Measurements from ENCODE around the gene BANF1. TPM values are rescaled to one million over a fixed set of nuclear protein-coding genes. Genes with fewer than 3 reads are reported as not detected.
A peak's percentile ranks its signal among the peaks of the same experiment; 100 is the strongest.

BANF1 gene
- total and polyA plus RNA-seq, 2 donors (not counting 1 experiment from before 2014, with no cell fraction given) = 74.3 to 99.3 TPM

DNA sequence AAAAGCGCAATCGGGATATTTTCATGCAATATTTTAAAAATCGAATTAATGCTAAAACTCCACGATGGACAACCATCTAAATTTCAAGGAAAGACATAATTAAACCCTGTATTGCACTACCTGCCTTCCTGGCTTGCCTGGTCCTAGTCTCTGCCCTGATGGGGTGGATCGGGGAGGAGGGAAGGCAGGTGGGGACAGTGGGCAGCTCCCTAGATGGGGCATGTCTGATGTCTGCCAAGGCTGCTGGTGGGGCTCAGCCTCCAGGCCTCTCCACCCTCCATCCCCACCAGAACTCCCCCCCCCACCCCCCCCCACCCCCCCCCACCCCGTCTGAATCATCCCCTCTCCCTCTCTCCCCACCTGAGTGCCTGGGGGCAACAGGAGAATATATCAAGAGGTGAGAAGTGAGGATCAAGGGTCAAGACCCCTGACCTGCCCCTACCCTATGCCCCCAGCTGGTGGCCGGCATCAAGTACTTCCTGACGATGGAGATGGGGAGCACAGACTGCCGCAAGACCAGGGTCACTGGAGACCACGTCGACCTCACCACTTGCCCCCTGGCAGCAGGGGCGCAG lies 10.2 kb downstream of the BANF1 start:
- H3K27ac ChIP-seq (ENCODE audit: low read length in 2 of 2) = no peak overlapping the region
- intact Hi-C loops (cut with micrococcal nuclease) = no loop called here
- WGBS (ENCODE audit: insufficient coverage) = 71% methylated on average over 8 of the region's 12 CpGs
- Mint-ChIP-seq H3K9me3 (ENCODE audit: insufficient read depth) (no peaks in the 10 kb centered on the region), H3K4me1 (peaks cover 2% of the 10 kb centered on the region), H3K27me3 (peaks cover 8% of the 10 kb centered on the region), H3K27ac (no peak overlapping the region), H3K4me3 (no peak overlapping the region)
- no peak overlapping the region for H3K9ac ChIP-seq (ENCODE audit: low read length)
- H3K27me3 ChIP-seq (replicated peaks in 1 of 4; ENCODE audit: control extremely low read depth in 1 of 4, control insufficient read depth in 3 of 4, insufficient read depth in 4 of 4, low read length in 3 of 4) = peaks cover 0 to 29% (median 12%) of the 10 kb centered on the region in 4 experiments
- DNase-seq = no peak
- TF ChIP-seq, protein P1, sequence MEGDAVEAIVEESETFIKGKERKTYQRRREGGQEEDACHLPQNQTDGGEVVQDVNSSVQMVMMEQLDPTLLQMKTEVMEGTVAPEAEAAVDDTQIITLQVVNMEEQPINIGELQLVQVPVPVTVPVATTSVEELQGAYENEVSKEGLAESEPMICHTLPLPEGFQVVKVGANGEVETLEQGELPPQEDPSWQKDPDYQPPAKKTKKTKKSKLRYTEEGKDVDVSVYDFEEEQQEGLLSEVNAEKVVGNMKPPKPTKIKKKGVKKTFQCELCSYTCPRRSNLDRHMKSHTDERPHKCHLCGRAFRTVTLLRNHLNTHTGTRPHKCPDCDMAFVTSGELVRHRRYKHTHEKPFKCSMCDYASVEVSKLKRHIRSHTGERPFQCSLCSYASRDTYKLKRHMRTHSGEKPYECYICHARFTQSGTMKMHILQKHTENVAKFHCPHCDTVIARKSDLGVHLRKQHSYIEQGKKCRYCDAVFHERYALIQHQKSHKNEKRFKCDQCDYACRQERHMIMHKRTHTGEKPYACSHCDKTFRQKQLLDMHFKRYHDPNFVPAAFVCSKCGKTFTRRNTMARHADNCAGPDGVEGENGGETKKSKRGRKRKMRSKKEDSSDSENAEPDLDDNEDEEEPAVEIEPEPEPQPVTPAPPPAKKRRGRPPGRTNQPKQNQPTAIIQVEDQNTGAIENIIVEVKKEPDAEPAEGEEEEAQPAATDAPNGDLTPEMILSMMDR (IDR thresholded peaks at IDR 0.05) = no peak
- no peak for TF ChIP-seq EZH2 (IDR thresholded peaks at IDR 0.05; ENCODE audit: borderline replicate concordance, insufficient read depth, low read depth, low read length, poor library complexity, severe bottlenecking)
- ChIA-PET CTCF (interaction anchor here (1.6 kb wide), 1 partner anchor 10 kb away, joined by 4 read pairs; no protein-coding TSS in a partner anchor), POLR2A (no interaction called here)
- ATAC-seq (ENCODE audit: low read depth) = no peak
- H4K20me1 ChIP-seq (ENCODE audit: control insufficient read depth, insufficient read depth, low read length, poor library complexity, severe bottlenecking) = no peaks in the 10 kb centered on the region
- peak overlapping the region in 1 of 5 experiments; percentile 20 for H3K4me3 ChIP-seq (ENCODE audit: control extremely low read depth in 1 of 5, extremely low read depth in 1 of 5, insufficient read depth in 1 of 5, low read depth in 2 of 5, low read length in 4 of 5)
- no peaks in the 10 kb centered on the region for H3K79me2 ChIP-seq (ENCODE audit: control insufficient read depth, insufficient read depth, low read length)
- peaks cover 11 to 13% of the 10 kb centered on the region in 2 donors for H3K4me1 ChIP-seq (ENCODE audit: control insufficient read depth in 2 of 2, insufficient read depth in 2 of 2, low read length in 2 of 2)
- peak overlapping the region; percentile 74 for H2AFZ ChIP-seq (ENCODE audit: insufficient read depth, low read depth, low read length, poor library complexity, severe bottlenecking)
- peaks cover 0 to 12% (median 0%) of the 10 kb centered on the region in 3 donors for H3K9me3 ChIP-seq (ENCODE audit: control extremely low read depth in 1 of 3, control insufficient read depth in 2 of 3, insufficient read depth in 1 of 3, low read length in 2 of 3)
- peak overlapping the region; percentile 67 for H3K4me2 ChIP-seq (replicated peaks; ENCODE audit: low read depth, low read length, poor library complexity, severe bottlenecking)
- no peaks in the 10 kb centered on the region for H3K36me3 ChIP-seq (replicated peaks in 1 of 2; ENCODE audit: control extremely low read depth in 1 of 2, control insufficient read depth in 1 of 2, extremely low read depth in 1 of 2, insufficient read depth in 2 of 2, low read length in 1 of 2)

DNA sequence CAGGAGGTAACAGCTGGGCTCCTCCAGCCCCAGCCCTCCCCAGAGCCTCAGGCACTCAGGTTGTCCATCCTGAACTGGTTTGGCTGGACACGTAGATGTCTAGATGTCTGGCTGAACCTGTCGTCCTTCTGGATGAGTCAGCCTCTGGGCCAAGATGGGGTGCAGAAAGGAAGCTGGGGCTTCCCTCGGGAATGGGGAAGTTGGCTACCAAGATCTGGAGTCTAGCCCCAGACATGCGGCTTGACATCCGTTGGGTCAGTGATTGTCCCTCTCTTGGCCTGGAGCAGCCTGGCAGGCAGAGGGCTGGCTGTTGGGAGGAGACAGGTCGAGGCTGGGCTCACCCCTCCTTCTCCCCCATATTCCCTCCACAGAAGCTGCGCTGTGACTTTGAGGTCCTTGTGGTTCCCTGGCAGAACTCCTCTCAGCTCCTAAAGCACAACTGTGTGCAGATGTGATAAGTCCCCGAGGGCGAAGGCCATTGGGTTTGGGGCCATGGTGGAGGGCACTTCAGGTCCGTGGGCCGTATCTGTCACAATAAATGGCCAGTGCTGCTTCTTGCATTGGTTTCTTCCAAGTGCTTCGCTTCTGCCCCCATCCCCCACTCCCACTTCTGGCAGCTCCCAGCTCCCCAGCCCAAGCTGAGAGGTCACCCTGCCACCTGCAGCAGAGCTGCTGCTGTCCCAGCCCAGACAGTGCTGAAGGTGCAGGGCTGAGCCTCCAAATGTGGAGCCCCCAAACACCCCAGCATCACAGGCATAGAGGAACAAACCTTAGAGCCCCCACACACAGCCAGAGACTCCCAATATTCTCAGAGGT lies 10.9 kb downstream of the BANF1 start:
- Histone ChIP-seq H3K36me3 (replicated peaks in 1 of 2; ENCODE audit: control extremely low read depth in 1 of 2, control insufficient read depth in 1 of 2, extremely low read depth in 1 of 2, insufficient read depth in 2 of 2, low read length in 1 of 2) (no peaks in the 10 kb centered on the region), H2AFZ (ENCODE audit: insufficient read depth, low read depth, low read length, poor library complexity, severe bottlenecking) (no peak overlapping the region), H3K9me3 (ENCODE audit: control extremely low read depth in 1 of 3, control insufficient read depth in 2 of 3, insufficient read depth in 1 of 3, low read length in 2 of 3) (peaks cover 0 to 12% (median 0%) of the 10 kb centered on the region in 3 donors), H3K27me3 (replicated peaks in 1 of 4; ENCODE audit: control extremely low read depth in 1 of 4, control insufficient read depth in 3 of 4, insufficient read depth in 4 of 4, low read length in 3 of 4) (peaks cover 0 to 29% (median 12%) of the 10 kb centered on the region in 4 experiments), H3K9ac (ENCODE audit: low read length) (no peak overlapping the region), H3K4me1 (ENCODE audit: control insufficient read depth in 2 of 2, insufficient read depth in 2 of 2, low read length in 2 of 2) (peaks cover 11 to 13% of the 10 kb centered on the region in 2 donors), H4K20me1 (ENCODE audit: control insufficient read depth, insufficient read depth, low read length, poor library complexity, severe bottlenecking) (no peaks in the 10 kb centered on the region), H3K4me3 (ENCODE audit: control extremely low read depth in 1 of 5, extremely low read depth in 1 of 5, insufficient read depth in 1 of 5, low read depth in 2 of 5, low read length in 4 of 5) (no peak overlapping the region), H3K79me2 (ENCODE audit: control insufficient read depth, insufficient read depth, low read length) (no peaks in the 10 kb centered on the region), H3K27ac (ENCODE audit: low read length in 2 of 2) (no peak overlapping the region), H3K4me2 (replicated peaks; ENCODE audit: low read depth, low read length, poor library complexity, severe bottlenecking) (no peak overlapping the region)
- CTCF ChIA-PET = interaction anchor here (1.6 kb wide), 1 partner anchor 10 kb away, joined by 4 read pairs; no protein-coding TSS in a partner anchor
- TF ChIP-seq, protein P1 (IDR thresholded peaks at IDR 0.05) = no peak
- TF ChIP-seq EZH2 (IDR thresholded peaks at IDR 0.05; ENCODE audit: borderline replicate concordance, insufficient read depth, low read depth, low read length, poor library complexity, severe bottlenecking) = no peak
- Mint-ChIP-seq H3K27me3 (peaks cover 8% of the 10 kb centered on the region), H3K4me1 (peaks cover 2% of the 10 kb centered on the region), H3K4me3 (no peak overlapping the region), H3K9me3 (ENCODE audit: insufficient read depth) (no peaks in the 10 kb centered on the region), H3K27ac (no peak overlapping the region)
- 25% methylated on average over 9 of the region's 12 CpGs for WGBS (ENCODE audit: insufficient coverage)
- ATAC-seq (ENCODE audit: low read depth) (no peak), DNase-seq (no peak)
- POLR2A ChIA-PET = no interaction called here
- intact Hi-C loops (cut with micrococcal nuclease) = no loop called here
